ENCODE results near the gene BCDIN3D. TPM values are rescaled to one million over a fixed set of nuclear protein-coding genes. Genes with fewer than 3 reads are reported as not detected.

The BCDIN3D gene
- polyA plus RNA-seq, 4 donors, result 5.3 to 9.6 (median 8.3) TPM

DNA sequence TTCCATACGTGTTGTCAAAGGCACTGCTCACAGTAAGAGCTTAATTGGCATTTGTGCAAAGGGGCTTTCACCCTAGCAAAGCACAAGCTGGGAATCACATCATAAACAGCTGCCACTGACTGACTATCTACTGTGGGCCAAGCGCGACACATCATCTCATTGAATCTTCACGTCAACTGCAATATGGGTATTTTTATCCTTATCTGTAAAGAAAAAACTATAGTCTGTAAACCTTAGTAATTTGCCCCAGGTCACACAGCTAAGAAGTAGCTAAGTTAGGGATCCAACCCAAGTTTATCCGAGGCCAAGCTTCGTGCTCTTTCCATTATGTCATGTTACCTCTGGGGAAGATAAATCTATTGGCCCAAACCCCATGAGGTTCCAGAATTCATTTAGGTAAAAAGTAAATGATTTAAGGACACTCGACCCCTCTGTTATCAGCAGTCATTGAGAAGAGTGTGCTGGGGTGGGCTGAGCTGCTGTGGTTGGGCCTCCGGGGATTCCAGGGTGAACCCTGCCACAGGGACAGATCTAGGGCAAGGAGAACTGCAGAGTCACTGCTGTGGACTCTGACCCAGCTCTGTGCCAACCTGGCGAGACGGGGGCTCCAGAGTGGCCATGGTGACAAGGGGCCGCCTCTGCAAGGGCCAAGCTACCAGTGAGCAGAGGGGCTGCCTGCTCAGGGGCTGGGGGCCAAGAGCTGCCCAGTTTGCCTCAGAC is 42.3 kb downstream of the BCDIN3D start:
- DNase-seq (ENCODE audit: low read depth in 4 of 4, low spot score in 3 of 4), result no peak

GRCh38 chr12:49798934-49799333 is 44.0 kb downstream of the BCDIN3D start:
- no peak for DNase-seq (ENCODE audit: low read depth in 4 of 4, low spot score in 3 of 4)

DNA sequence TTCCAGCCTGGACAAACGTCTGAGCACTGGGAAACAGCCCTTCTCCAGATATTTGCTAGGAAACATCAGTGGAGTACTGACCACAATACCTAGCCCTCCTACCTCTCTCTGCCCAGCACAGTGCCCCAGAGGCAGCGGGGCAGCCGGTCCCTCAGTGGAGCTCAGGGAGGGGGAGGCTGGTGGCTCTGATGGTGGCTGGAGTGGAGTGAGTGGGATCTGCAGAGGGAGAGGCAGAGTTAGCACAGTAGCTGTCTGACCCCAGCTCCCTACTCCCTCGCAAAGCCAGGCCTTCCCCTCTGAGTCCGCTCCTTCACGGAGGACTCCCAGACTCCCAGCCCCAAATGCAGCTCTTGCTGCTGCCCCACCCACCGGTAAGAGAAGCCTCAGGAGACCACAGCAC is 44.7 kb downstream of the BCDIN3D start:
- DNase-seq (ENCODE audit: low read depth in 4 of 4, low spot score in 3 of 4), result no peak

DNA sequence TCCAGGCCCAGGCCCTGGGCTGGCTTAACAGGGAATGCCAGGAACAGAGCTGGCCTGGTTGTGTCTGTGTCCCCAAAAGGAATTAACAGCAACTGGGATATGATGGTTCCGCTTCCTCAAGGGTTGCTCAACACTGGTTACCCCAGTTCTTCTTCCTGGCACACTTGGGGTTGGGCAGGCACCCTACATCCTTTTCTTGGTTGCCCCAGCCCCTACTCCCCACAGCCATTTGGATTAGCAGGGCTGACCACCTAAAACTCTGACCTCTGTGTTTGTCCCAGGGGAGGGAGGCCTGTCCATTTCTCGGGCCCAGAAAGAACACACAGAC is 45.5 kb downstream of the BCDIN3D start:
- DNase-seq (ENCODE audit: low read depth in 4 of 4, low spot score in 3 of 4), result no peak

DNA sequence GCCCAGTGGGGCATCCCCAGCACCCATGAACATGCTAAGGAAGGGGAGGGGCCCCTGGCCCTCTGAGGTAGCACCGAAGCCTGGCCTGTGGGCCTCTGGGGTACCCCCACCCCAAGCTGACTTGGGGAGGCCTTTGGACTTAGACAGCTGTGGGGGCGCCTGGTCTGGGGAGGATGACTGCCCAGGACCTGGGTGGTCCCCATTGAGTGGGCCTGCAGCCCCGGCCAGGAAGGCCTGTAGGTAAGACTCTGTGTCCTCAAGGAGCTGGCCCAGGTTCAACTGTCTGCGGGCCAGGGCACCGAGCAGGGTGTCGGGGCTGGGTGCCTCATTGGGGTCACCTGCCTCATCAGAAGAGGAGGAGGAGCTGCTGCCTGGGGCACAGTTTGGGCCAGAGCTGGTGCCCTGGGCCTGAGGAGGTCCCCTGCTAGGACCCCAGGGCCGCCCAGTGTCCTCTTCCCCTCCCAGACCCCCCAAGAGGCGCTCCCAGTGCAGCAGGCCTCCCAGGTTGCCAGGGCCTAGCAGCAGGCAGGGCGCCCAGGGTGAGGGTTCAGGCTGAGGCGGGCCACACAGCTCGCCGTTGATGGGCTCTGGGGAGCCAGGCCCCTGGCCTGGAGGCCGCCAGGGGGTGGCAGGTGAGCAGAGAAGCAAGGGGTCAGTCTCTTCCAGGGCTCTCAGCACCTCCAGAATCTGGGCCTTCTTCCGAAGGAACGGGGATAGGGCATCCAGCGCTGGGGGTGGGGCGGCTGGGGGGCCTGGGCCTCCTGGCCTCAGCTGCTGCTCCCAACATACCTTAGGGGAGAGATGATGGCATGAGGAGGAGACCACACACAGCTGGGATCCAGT is 46.1 kb downstream of the BCDIN3D start:
- no peak for DNase-seq (ENCODE audit: low read depth in 4 of 4, low spot score in 3 of 4)

- no peak for DNase-seq (ENCODE audit: low read depth in 4 of 4, low spot score in 3 of 4)
Observed at GRCh38 chr12:49796155-49796554, 46.8 kb downstream of the BCDIN3D start.

DNA sequence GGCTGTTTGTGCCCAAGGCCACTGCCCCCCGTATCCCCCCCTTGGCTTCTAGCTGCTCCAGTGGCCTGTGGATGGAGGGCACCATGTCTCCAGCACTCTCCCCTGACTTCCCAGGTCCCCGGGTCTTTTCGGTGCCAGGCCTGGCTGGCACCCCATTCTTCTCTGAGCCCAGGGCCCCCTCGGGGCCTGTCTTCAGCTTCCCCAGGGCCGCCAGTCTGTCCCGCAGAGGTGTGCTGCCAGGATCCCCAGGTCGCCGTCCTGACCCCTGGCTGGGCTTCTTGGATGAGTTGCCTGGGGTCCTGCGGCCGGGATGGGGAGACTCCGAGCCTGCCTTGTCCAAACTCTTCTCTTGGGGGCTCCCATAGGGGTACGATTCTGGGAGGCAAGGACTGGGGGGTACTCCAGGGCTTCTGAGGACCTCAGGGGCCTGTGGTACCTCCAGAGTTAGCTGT is 47.2 kb downstream of the BCDIN3D start:
- DNase-seq (ENCODE audit: low read depth in 4 of 4, low spot score in 3 of 4), result no peak

DNA sequence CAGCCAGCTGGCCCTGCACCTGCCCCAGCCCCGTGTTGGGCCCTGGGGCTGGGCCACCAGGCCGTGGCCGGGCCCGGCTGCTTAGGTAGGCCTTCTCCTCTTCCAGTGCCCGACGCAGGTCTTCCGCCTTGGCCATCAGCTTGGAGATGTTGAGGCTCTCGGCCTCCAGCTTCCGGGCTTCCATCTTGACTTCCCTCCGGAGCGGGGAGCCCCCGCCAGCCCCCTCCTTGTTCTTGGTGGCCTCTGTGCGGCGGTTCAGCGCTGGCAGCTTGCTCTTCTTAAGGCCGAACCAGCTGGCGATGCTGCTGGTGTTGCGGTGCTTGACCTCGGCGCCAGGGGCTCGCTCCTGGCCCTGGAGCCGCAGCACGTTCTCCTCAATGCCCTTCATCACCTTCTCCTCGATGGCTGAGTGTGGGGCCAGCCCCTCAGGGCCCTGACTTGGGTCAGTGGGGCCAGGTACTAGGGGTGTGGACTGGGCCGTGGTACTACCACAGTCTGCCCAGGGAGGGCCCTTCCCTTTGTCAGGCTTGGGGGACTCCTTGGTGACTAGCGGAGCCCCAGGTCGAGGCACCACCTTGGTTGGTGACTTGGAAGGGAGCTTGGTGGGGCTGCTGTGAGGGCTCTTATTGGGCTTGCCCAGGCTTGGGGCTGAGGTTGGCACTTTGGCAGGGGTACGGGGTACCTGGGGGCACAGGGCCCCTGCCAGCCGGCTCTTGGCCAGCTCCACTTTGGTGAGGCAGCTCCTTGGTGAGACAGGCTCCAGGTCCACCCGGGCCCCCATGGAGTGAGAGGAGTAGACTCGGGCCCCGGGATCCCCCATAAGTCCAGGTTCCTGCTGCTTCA is 47.9 kb downstream of the BCDIN3D start:
- no peak for DNase-seq (ENCODE audit: low read depth in 4 of 4, low spot score in 3 of 4)

DNA sequence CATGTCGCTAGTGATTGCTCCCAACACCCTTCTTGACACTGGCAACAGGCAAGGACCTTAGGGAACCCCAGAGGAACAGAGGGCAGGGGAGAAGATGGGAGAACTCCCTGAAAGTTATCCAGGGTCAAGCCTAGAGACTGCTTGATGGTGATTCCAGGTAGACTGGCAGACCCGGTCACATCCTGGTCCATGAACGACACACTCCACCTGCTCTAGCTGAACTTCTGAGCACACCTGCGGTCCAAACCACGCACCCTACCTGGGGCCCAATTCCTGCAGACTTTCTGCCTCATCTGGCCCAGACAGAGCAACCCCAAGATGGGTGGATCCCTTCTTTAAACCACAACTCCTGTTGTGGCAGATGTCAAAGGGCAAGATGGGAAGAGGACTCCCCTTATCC is 48.9 kb downstream of the BCDIN3D start:
- DNase-seq (ENCODE audit: low read depth in 4 of 4, low spot score in 3 of 4), result no peak

GRCh38 chr12:49793620-49794019 is 49.3 kb downstream of the BCDIN3D start:
- DNase-seq (ENCODE audit: low read depth in 4 of 4, low spot score in 3 of 4), result no peak

- no peak for DNase-seq (ENCODE audit: low read depth in 4 of 4, low spot score in 3 of 4)
Observed at GRCh38 chr12:49792976-49793580, 49.8 kb downstream of the BCDIN3D start.

DNA sequence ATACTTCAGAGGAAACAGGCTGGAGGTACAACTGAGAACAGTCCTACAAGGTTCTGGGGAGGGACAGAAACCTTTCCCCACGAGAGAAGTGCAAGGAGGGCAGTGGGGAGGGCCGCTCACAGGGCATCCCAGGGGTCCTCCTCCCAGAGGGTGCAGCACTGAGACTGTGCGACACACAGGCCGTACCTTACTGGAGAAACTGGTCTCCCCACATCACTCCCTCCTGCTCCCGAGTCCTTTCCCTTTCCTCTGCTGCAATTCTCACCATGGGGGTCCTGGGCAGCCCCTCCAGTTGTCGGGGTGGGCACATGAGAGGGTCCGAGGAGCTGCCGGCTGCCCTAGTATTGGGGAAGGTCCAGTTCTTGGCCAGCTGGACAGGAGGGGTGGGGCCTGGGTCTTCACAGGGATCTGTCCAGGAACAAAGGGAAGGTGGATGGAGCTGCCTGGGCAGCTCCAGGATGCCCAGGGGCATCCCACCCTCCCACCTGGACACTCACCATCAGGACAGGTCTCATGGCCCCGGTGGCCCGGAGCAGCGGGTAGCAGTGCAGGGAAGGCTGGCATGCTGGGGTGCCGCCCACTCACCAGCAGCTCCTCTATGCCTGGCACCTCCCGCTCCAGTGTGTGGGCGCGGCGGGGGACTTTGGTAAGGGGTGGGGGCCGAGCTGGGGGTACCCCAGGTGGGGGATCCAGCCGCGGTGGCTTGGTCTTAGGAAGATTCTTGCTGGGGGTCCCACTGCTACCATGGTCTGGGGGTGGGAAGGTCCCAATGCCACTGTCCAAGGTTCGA is 50.5 kb downstream of the BCDIN3D start:
- no peak for DNase-seq (ENCODE audit: low read depth in 4 of 4, low spot score in 3 of 4)

DNA sequence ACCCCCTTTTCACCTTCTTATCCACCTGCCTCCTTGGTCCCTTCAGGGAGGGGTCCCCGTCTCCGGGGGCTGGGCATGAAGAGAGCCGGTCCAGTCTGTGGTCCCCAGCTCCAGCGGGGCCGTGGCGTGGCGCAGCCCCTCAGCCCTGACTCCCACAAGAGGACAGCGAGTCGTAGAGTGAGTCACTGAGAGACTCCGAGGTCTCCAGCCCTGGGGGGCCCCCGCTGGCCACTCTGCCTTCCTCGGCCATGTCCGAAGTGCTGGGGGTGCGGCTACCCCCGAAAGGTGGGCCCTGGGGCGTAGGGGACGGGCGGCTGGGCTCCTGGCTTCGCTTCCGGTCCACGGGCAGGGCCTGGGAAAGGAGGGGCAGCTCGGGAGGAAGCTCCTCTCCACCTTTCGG is 51.2 kb downstream of the BCDIN3D start:
- DNase-seq (ENCODE audit: low read depth in 4 of 4, low spot score in 3 of 4), result no peak

DNA sequence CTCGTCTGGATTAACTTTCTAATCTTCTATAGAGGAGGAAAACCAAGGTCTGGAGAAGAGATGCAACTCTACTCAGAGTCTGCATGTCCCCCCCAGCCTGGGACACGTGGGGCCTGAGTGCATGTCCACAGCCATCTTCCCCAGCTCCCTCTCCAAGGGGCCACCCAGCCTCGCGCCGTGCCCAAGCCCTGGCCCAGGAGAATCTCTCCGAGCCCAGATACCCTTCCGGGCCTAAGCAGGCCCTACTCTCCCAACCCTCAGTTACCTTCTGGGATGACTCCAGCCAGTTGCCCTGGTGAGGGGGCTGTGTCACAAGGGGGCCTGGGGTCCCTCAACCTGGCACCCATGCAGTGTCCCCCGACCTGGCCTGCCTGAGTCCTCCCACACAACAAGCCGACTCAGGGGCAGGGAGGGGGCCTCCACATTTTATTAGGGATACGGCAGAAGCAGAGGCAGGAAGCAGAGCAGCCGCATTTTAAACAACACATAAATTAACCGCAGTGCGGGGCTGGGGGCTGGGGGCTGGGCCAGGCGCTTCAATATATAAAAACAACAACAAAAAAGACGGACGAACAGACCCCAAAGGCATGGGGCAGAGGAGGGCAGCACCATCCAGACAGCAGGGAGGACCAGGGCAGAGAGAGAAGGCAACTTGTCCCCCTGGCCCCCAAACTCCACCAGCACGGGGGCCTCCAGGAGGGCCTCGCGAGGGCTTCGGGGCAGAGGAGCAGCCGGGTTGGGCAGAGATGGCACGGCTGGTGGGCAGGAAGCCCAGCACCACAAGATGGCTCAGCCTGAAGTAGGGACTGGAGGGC is 52.0 kb downstream of the BCDIN3D start:
- DNase-seq (ENCODE audit: low read depth in 4 of 4, low spot score in 3 of 4), result no peak

GRCh38 chr12:49789992-49790391 is 52.9 kb downstream of the BCDIN3D start:
- DNase-seq (ENCODE audit: low read depth in 4 of 4, low spot score in 3 of 4), result no peak

DNA sequence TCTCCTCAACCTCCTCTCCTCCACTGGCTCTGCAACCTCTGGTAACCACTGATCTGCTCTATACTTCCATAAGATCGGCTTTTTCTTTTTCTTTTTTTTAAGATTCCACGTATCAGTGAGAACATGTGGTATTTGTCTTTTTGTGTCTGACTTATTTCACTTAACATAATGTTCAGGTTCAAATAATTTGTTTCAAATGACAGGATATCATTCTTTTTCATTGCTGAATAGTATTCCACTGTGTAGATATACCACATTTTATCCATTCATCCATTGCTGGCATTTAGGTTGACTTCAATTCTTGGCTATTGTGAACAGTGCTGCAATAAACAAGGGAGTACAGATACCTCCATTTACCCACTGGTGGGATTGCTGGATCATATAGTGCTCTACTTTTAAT is 55.2 kb downstream of the BCDIN3D start:
- no peak for DNase-seq (ENCODE audit: low read depth in 4 of 4, low spot score in 3 of 4)

Data from left renal pelvis (tissue), 4 donors.